Neuronal stem cell (in vitro differentiated cells): Measurements from ENCODE around the gene TPD52L1.
A peak's percentile ranks its signal among the peaks of the same experiment; 100 is the strongest.

ENCODE experiments used
- DNase-seq: peaks from one replicate; pipeline ENCODE4 v3.0.0-alpha.2; 2013; ENCODE audit warnings: low spot score
- H2AFZ ChIP-seq: one replicate; pipeline ENCODE4 v1.6.1; 2013; ENCODE audit warnings: mild to moderate bottlenecking, low read length, inconsistent platforms
- H2AK5ac ChIP-seq: 2 replicates; pipeline ENCODE4 v1.6.1; 2013; ENCODE audit warnings: low read depth, mild to moderate bottlenecking, inconsistent platforms, low read length, moderate library complexity, mixed read lengths
- H2BK120ac ChIP-seq: 2 replicates; pipeline ENCODE4 v1.6.1; 2013; ENCODE audit warnings: low read depth, mild to moderate bottlenecking, inconsistent platforms, low read length, moderate library complexity, mixed read lengths
- H2BK12ac ChIP-seq: one replicate; pipeline ENCODE4 v1.6.1; 2013; ENCODE audit warnings: low read length, inconsistent platforms
- H2BK15ac ChIP-seq: 2 replicates; pipeline ENCODE4 v1.6.1; 2013; ENCODE audit warnings: mild to moderate bottlenecking, low read length, inconsistent platforms, mixed read lengths
- H2BK5ac ChIP-seq: one replicate; pipeline ENCODE4 v1.6.1; 2013; ENCODE audit warnings: inconsistent platforms, mild to moderate bottlenecking, low read length, moderate library complexity
- H3K14ac ChIP-seq: one replicate; pipeline ENCODE4 v1.6.1; 2013; ENCODE audit warnings: low read length, inconsistent platforms
- H3K18ac ChIP-seq: 2 replicates; pipeline ENCODE4 v1.6.1; 2013; ENCODE audit warnings: low read length, inconsistent platforms
- H3K23ac ChIP-seq: 2 replicates; pipeline ENCODE4 v1.6.1; 2013; ENCODE audit warnings: low read depth, mild to moderate bottlenecking, mixed read lengths, low read length, inconsistent platforms; ENCODE audit not compliant: poor library complexity
- H3K27ac ChIP-seq: replicated peaks from 3 replicates; pipeline ENCODE4 v1.5.1; 2013; ENCODE audit warnings: low read length, inconsistent platforms
- H3K27me3 ChIP-seq, 3 experiments: 2 replicates each; pipeline ENCODE4 v1.6.1; 2013; ENCODE audit warnings: low read length in 3 of 3, mild to moderate bottlenecking in 2 of 3, inconsistent platforms in 1 of 3, low read depth in 1 of 3, mixed read lengths in 1 of 3, moderate library complexity in 1 of 3; ENCODE audit not compliant: control insufficient read depth in 3 of 3, insufficient read depth in 3 of 3
- H3K36me3 ChIP-seq, 2 donors: replicated peaks in 1 of 2; 2 replicates each; pipeline ENCODE4 v1.6.1; 2013; ENCODE audit warnings: low read length in 2 of 2; ENCODE audit not compliant: control insufficient read depth in 2 of 2, insufficient read depth in 2 of 2
- H3K4ac ChIP-seq: 2 replicates; pipeline ENCODE4 v1.6.1; 2013; ENCODE audit warnings: inconsistent platforms, mild to moderate bottlenecking, low read length, moderate library complexity
- H3K4me1 ChIP-seq, 2 donors: 1 replicate in 1 of 2; 2 replicates in 1 of 2; pipeline ENCODE4 v1.6.1; 2013; ENCODE audit warnings: low read length in 2 of 2, low read depth in 1 of 2; ENCODE audit not compliant: control insufficient read depth in 2 of 2, insufficient read depth in 1 of 2
- H3K4me2 ChIP-seq: one replicate; pipeline ENCODE4 v1.6.1; 2013; ENCODE audit warnings: mild to moderate bottlenecking, low read length, inconsistent platforms; ENCODE audit not compliant: insufficient read depth, poor library complexity, severe bottlenecking
- H3K4me3 ChIP-seq, 2 donors: 2 replicates each; pipeline ENCODE4 v1.5.1; 2013; ENCODE audit warnings: low read length in 2 of 2, mild to moderate bottlenecking in 2 of 2, inconsistent platforms in 1 of 2, moderate library complexity in 1 of 2
- H3K79me1 ChIP-seq: one replicate; pipeline ENCODE4 v1.6.1; 2013; ENCODE audit warnings: low read depth, mild to moderate bottlenecking, inconsistent platforms, low read length, moderate library complexity
- H3K9ac ChIP-seq: one replicate; pipeline ENCODE4 v1.6.1; 2013; ENCODE audit warnings: mild to moderate bottlenecking, low read depth, low read length, inconsistent platforms; ENCODE audit not compliant: poor library complexity
- H3K9me3 ChIP-seq, 2 donors: replicated peaks in 1 of 2; 2 replicates each; pipeline versions ENCODE3 to v1.6.1; 2013; ENCODE audit warnings: low read length in 2 of 2, mild to moderate bottlenecking in 2 of 2, inconsistent platforms in 1 of 2, low read depth in 1 of 2, mixed read lengths in 1 of 2, moderate library complexity in 1 of 2; ENCODE audit not compliant: control insufficient read depth in 2 of 2, insufficient read depth in 1 of 2
- H4K8ac ChIP-seq: one replicate; pipeline ENCODE4 v1.6.1; 2013; ENCODE audit warnings: low read depth, mild to moderate bottlenecking, inconsistent platforms, low read length, moderate library complexity
- H4K91ac ChIP-seq: one replicate; pipeline ENCODE4 v1.6.1; 2013; ENCODE audit warnings: low read length, low read depth, mild to moderate bottlenecking, inconsistent platforms; ENCODE audit not compliant: poor library complexity
- WGBS, 2 donors: extraction: QIAGEN DNeasy Blood & Tissue Kit; methylation state at CpG; one replicate each; pipeline ENCODE4 v1.1.7; 2013; ENCODE audit warnings: missing lambda C conversion rate in 2 of 2, mixed read lengths in 1 of 2; ENCODE audit not compliant: insufficient read length in 2 of 2, insufficient replicate concordance in 1 of 2; ENCODE audit errors: extremely low coverage in 2 of 2; 5-methylcytosine and 5-hydroxymethylcytosine counted together

The TPD52L1 gene

DNA sequence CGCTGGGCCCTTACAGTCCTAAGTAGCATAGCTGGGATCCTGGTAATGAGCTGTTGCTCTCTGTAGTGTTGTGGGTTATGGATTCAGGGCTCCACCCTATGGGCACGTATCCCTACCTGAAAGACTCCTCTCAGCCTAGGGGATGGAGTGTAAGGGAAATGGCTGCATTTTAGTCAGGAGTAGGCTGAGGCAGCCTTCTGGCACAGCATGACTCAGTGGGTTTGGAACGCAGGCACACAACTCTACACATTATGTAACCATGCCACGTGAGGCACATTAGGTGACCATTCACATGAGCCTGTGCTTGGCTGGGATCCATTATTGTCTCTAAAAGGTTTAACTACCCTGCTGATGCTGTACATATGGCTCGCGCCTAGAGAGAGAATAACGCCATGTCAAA, 120.4 kb downstream of the TPD52L1 start:
- H3K4me2 ChIP-seq: no peak overlapping the region
- no peak overlapping the region for H3K4me3 ChIP-seq
- no peak overlapping the region for H3K4ac ChIP-seq
- no peak overlapping the region for H3K27ac ChIP-seq
- DNase-seq: no peak
- no CpG with 5 or more reads among the region's 7 CpGs for WGBS, 2 donors
- H3K14ac ChIP-seq: no peak overlapping the region
- no peak overlapping the region for H3K23ac ChIP-seq
- no peak overlapping the region for H2AK5ac ChIP-seq
- H2BK15ac ChIP-seq: no peak overlapping the region
- peak overlapping the region; percentile 14 for H3K9ac ChIP-seq
- no peaks in the 10 kb centered on the region for H3K27me3 ChIP-seq
- no peak overlapping the region for H4K91ac ChIP-seq
- no peak overlapping the region for H4K8ac ChIP-seq
- H3K9me3 ChIP-seq: no peaks in the 10 kb centered on the region
- no peaks in the 10 kb centered on the region for H3K79me1 ChIP-seq
- H2BK5ac ChIP-seq: no peak overlapping the region
- H3K36me3 ChIP-seq: peaks cover 20 to 44% of the 10 kb centered on the region in 2 donors
- no peak overlapping the region for H2BK12ac ChIP-seq
- no peak overlapping the region for H2BK120ac ChIP-seq
- peaks cover 0 to 9% of the 10 kb centered on the region in 2 donors for H3K4me1 ChIP-seq
- no peak overlapping the region for H2AFZ ChIP-seq
- peak overlapping the region; percentile 7 for H3K18ac ChIP-seq

DNA sequence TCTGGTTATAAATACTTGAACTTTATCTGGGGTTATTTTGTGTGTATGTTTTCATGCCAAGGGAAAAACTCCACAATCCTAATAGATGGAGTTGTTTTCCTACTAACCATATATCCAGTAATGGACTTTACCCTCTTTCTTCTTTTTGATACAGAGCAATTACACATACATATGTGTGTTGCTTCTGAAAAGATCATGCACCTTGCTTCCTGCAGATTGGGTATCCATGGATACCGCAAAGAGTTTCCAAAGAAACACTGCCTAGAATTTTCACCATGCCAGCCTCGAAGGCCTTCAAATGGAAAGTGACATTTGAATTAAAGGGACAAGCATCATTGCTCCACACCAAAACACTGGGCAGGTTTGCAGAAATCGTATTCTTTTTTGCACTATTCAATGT, 121.4 kb downstream of the TPD52L1 start:
- Histone ChIP-seq H2AFZ (no peak overlapping the region), H3K14ac (no peak overlapping the region), H2BK12ac (no peak overlapping the region), H3K4ac (no peak overlapping the region), H2BK15ac (no peak overlapping the region), H3K4me2 (no peak overlapping the region), H2BK5ac (no peak overlapping the region), H3K4me3 (no peak overlapping the region), H3K36me3 (peaks cover 20 to 45% of the 10 kb centered on the region in 2 donors), H2BK120ac (no peak overlapping the region), H3K9ac (no peak overlapping the region), H3K27me3 (no peaks in the 10 kb centered on the region), H3K4me1 (peaks cover 0 to 9% of the 10 kb centered on the region in 2 donors), H3K27ac (no peak overlapping the region), H2AK5ac (no peak overlapping the region), H3K79me1 (no peaks in the 10 kb centered on the region), H3K18ac (no peak overlapping the region), H3K23ac (no peak overlapping the region), H4K8ac (no peak overlapping the region), H4K91ac (no peak overlapping the region), H3K9me3 (no peaks in the 10 kb centered on the region)
- no CpG with 5 or more reads among the region's 3 CpGs for WGBS, 2 donors
- DNase-seq: no peak

DNA sequence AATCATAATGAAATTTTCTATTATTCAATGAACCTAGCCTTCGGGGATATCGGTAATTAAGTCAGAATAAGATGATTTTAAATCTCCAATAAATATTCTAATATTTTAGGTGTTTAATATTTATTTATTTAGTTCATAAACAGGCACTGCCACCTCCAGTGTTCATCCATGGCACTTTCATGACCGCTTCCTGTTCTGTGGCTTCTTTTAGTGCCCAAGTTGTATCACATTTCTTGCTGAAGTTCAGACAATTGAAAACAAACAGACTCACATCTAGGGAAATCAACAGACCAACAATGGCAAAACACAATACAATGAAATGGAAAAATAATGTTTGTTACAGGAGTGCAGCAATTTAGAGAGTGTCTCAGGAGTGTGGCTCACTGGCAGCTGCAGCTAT, 122.2 kb downstream of the TPD52L1 start:
- Histone ChIP-seq H3K4me3 (no peak overlapping the region), H2BK15ac (no peak overlapping the region), H3K36me3 (peaks cover 24 to 53% of the 10 kb centered on the region in 2 donors), H2BK120ac (no peak overlapping the region), H2AFZ (no peak overlapping the region), H3K4me2 (no peak overlapping the region), H3K27ac (no peak overlapping the region), H2BK5ac (no peak overlapping the region), H3K27me3 (no peaks in the 10 kb centered on the region), H2BK12ac (no peak overlapping the region), H2AK5ac (no peak overlapping the region), H3K18ac (no peak overlapping the region), H3K9ac (no peak overlapping the region), H3K9me3 (peaks cover 0 to 3% of the 10 kb centered on the region in 2 donors), H3K14ac (no peak overlapping the region), H3K4ac (no peak overlapping the region), H3K4me1 (peaks cover 0 to 9% of the 10 kb centered on the region in 2 donors), H3K23ac (no peak overlapping the region), H4K8ac (no peak overlapping the region), H4K91ac (no peak overlapping the region), H3K79me1 (no peaks in the 10 kb centered on the region)
- no peak for DNase-seq
- no CpG with 5 or more reads among the region's 3 CpGs for WGBS, 2 donors

DNA sequence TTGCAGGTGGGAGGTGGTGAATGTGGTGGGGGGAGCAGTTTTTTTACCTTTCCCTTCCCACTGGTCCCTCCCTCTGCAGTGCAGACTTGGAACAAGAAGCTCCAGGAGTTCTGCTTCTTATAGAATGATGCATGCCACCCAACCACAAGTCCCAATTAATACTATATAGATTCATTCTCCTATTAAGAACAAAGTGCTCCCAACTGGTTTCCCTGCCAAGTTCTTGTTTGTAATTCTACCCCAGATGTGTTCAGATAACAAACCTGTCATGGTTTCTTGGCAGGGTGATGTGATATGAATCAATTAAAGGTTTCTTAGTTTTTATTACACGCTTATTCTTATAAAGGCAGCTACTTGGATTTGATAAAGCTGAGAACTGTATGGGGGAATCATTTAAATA, 124.3 kb downstream of the TPD52L1 start:
- H4K91ac ChIP-seq: no peak overlapping the region
- no peak overlapping the region for H2BK15ac ChIP-seq
- H3K36me3 ChIP-seq: peaks cover 17 to 51% of the 10 kb centered on the region in 2 donors
- H3K9me3 ChIP-seq: peaks cover 0 to 14% of the 10 kb centered on the region in 2 donors
- no peak overlapping the region for H3K18ac ChIP-seq
- no peak overlapping the region for H3K9ac ChIP-seq
- peaks cover 0 to 9% of the 10 kb centered on the region in 2 donors for H3K4me1 ChIP-seq
- H4K8ac ChIP-seq: no peak overlapping the region
- no peaks in the 10 kb centered on the region for H3K27me3 ChIP-seq
- no peak overlapping the region for H2BK12ac ChIP-seq
- H3K23ac ChIP-seq: no peak overlapping the region
- no peak overlapping the region for H3K14ac ChIP-seq
- DNase-seq: no peak
- H2AK5ac ChIP-seq: no peak overlapping the region
- no CpG with 5 or more reads among the region's 1 CpG for WGBS, 2 donors
- no peak overlapping the region for H2BK120ac ChIP-seq
- H3K4ac ChIP-seq: no peak overlapping the region
- no peak overlapping the region for H2AFZ ChIP-seq
- no peaks in the 10 kb centered on the region for H3K79me1 ChIP-seq
- H3K27ac ChIP-seq: no peak overlapping the region
- H2BK5ac ChIP-seq: no peak overlapping the region
- H3K4me3 ChIP-seq: no peak overlapping the region
- H3K4me2 ChIP-seq: no peak overlapping the region
